Measurements from ENCODE around the gene FBXW8.

FBXW8 gene

DNA sequence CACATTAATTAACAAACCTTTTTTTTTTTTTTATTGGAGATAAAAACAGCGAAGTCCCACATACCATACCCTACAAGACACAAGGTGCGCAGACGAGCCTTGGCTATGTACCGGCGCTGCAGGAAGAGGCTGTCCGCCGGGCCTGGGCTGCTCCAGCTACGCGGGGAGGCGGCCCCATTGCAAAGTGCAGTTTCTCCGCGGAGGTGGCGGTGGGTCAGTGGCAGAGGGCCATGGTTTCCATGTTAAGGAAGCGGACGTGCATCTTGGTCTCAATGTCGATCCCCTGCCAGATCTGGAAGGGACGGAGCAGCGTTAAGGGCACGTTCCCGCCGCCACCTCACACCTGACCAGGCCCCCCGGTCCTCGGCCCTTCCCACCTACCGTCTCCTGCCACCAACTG is 128.2 kb downstream of the FBXW8 start:
- H3K4me1 ChIP-seq (ENCODE audit: insufficient read depth, low read length) = no peaks in the 10 kb centered on the region; the same call in 1 of the 2 replicates

DNA sequence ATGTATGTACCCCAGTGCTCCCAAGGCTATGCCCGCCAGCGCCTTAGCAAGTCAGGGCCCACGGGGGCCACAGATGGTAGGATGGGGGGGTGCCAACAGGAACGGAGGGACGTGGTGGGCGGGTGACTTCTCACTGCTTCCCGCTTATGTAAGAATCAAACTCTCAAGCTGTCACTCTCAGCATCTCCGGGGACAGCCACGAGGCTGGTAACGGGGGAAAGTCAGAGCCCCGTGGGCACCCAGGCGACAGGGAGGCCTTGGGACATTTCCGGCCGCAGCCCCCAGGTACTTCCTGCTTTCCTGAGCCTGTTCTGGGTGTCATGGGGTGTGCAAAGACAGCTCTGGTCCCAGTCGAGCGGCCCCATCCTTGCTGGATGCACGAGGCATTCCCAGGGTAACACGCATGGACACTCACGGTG is 129.2 kb downstream of the FBXW8 start:
- Histone ChIP-seq H3K36me3 (ENCODE audit: insufficient read depth, low read length) (no peaks in the 10 kb centered on the region), H3K4me1 (ENCODE audit: insufficient read depth, low read length) (peaks cover under 1% of the 10 kb centered on the region; the same call in 1 of the 2 replicates)

More for the DNA sequence above, 128.2 kb downstream of the FBXW8 start:
- Histone ChIP-seq H3K9me3 (ENCODE audit: control insufficient read depth, insufficient read depth, low read length) (no peaks in the 10 kb centered on the region), H3K36me3 (ENCODE audit: insufficient read depth, low read length) (no peaks in the 10 kb centered on the region), H3K9ac (ENCODE audit: low read depth, low read length) (no peak overlapping the region)

DNA sequence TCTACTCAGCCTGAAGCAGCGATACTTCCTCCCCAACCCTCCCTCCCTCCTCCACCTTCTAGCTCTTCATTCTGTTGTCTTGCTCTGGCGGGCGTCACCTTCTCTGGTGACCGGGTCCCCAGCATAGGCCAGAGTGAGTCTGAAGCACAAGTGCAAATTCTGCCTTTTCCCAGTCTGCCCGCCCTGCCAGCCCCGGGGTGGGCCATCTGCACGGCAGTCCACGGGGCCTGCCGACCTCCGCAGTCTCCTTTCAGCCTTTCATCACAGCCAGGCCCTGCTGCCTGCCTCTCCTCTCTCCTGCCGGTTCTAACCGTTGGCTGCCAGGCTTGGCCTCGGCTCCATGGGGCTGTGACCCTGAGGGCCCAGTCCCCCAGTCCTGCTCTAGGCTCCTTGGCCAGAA is 129.7 kb downstream of the FBXW8 start:
- Histone ChIP-seq H3K36me3 (ENCODE audit: insufficient read depth, low read length) (no peaks in the 10 kb centered on the region), H3K9ac (ENCODE audit: low read depth, low read length) (no peak overlapping the region), H3K4me1 (ENCODE audit: insufficient read depth, low read length) (peaks cover 7% of the 10 kb centered on the region), H3K9me3 (ENCODE audit: control insufficient read depth, insufficient read depth, low read length) (no peaks in the 10 kb centered on the region)

More for the DNA sequence above, 129.2 kb downstream of the FBXW8 start:
- H3K9me3 ChIP-seq (ENCODE audit: control insufficient read depth, insufficient read depth, low read length) = no peaks in the 10 kb centered on the region
- no peak overlapping the region for H3K9ac ChIP-seq (ENCODE audit: low read depth, low read length)

DNA sequence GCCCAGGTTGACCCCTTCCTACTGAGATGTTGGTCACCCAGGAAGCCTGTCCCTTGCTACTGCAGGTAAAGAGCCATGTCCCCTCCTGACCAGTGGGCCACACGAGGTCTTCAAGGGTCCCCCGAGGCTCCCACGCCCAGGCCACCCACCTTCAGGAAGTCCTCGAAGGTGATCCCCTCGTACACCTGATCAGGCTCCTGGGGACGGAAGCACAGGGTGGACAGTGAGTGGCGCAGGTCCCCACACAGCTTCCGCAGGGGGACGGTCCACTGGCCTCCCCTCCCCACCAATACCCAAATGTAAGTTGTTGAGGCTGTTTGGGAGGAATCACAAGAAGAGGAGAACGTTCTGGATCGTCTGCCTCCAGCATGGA is 131.0 kb downstream of the FBXW8 start:
- Histone ChIP-seq H3K4me1 (ENCODE audit: insufficient read depth, low read length) (peaks cover 13% of the 10 kb centered on the region), H3K9ac (ENCODE audit: low read depth, low read length) (no peak overlapping the region), H3K9me3 (ENCODE audit: control insufficient read depth, insufficient read depth, low read length) (no peaks in the 10 kb centered on the region), H3K36me3 (ENCODE audit: insufficient read depth, low read length) (no peaks in the 10 kb centered on the region)

DNA sequence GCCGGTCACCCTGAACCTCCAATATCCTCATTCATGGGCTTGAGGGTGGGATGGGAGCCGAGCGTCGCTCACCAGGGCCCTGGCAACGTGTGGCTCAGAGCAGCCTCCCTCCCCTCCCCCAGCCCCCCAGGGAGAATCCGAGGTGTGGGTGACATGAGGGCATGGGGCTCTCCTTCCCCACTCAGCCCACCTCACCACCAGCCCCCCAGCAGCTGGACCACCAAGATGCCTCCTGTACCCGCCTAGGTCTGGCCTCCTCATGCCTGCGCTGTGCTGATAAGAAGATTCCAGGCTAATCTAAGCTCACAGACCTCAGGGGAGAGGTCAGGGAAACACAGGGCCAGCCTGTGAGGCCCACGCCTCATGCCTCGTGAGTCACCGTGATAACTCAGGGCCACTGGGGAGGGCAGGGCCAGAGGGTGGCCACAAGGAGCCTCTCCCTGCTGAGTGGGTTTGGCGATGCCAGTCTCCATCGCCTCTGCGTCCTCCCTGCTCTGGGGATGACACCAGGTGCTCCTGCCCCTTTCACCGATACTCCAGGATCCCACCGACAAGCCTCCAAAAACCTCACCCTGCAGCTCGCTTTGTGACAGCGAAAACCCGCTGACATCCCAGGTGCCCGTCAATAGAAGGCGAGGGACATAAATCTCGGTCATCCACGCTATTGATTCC is 131.6 kb downstream of the FBXW8 start:
- H3K36me3 ChIP-seq (ENCODE audit: insufficient read depth, low read length) = no peaks in the 10 kb centered on the region
- no peaks in the 10 kb centered on the region for H3K9me3 ChIP-seq (ENCODE audit: control insufficient read depth, insufficient read depth, low read length)
- H3K9ac ChIP-seq (ENCODE audit: low read depth, low read length) = no peak overlapping the region
- H3K4me1 ChIP-seq (ENCODE audit: insufficient read depth, low read length) = peaks cover 13% of the 10 kb centered on the region

DNA sequence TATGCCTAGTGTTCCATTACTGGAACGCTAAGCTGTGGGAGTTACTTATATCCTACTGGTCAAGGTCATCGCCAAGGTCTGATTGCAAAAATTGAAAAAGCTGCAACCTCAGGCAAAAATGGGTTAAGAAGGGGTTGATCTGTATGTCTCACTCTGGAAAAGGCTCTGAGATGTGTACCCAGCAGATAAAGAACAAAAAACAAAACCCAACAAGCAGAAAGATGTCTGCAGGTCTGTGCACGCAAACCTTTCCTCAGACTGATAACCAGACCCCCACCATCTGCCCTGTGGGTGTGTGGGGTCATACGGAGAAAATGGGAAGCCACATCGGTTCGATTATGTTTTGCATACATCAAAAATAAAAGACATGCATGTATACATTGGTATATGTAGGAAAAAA is 132.1 kb downstream of the FBXW8 start:
- Histone ChIP-seq H3K9ac (ENCODE audit: low read depth, low read length) (no peak overlapping the region), H3K4me1 (ENCODE audit: insufficient read depth, low read length) (peaks cover 13% of the 10 kb centered on the region), H3K36me3 (ENCODE audit: insufficient read depth, low read length) (no peaks in the 10 kb centered on the region), H3K9me3 (ENCODE audit: control insufficient read depth, insufficient read depth, low read length) (no peaks in the 10 kb centered on the region)

DNA sequence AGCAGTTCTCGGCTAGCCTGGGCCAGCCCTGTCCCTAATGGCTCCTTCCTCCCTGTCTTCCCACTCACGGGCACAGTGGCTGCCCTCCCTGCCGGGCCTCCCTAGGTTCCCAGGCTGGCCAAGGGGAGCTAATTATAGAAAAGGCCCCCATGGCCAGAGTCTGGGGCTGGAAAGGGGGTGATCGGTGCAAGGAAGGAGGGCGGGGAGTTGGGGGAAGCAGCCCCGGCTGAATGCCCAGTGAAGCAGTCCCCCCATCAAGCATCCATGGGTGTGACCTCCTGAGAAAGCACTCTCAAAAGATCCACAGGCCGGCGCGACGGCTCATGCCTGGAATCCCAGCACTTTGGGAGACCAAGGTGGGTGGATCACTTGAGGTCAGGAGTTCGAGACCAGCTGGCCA is 133.6 kb downstream of the FBXW8 start:
- Histone ChIP-seq H3K9me3 (ENCODE audit: control insufficient read depth, insufficient read depth, low read length) (no peaks in the 10 kb centered on the region), H3K9ac (ENCODE audit: low read depth, low read length) (no peak overlapping the region), H3K36me3 (ENCODE audit: insufficient read depth, low read length) (no peaks in the 10 kb centered on the region), H3K4me1 (ENCODE audit: insufficient read depth, low read length) (peaks cover 17% of the 10 kb centered on the region)

DNA sequence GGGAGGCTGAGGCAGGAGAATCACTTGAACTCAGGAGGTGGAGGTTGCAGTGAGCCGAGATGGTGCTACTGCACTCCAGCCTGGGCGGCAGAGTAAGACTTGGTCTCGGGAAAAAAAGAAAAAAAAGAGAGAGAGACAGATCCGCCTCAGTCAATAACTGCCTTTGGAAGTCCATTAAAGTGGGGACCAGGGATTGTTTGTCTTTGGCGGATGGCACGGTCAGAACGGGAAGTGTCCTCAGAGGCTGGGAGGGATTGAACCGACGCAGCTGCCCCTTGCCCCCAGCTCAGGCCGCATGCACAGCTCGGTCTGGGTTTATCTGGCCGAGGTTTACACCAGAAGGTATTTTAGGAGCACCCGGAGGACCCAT is 134.0 kb downstream of the FBXW8 start:
- H3K4me1 ChIP-seq (ENCODE audit: insufficient read depth, low read length) = peaks cover 17% of the 10 kb centered on the region
- H3K9ac ChIP-seq (ENCODE audit: low read depth, low read length) = no peak overlapping the region
- no peaks in the 10 kb centered on the region for H3K36me3 ChIP-seq (ENCODE audit: insufficient read depth, low read length)

DNA sequence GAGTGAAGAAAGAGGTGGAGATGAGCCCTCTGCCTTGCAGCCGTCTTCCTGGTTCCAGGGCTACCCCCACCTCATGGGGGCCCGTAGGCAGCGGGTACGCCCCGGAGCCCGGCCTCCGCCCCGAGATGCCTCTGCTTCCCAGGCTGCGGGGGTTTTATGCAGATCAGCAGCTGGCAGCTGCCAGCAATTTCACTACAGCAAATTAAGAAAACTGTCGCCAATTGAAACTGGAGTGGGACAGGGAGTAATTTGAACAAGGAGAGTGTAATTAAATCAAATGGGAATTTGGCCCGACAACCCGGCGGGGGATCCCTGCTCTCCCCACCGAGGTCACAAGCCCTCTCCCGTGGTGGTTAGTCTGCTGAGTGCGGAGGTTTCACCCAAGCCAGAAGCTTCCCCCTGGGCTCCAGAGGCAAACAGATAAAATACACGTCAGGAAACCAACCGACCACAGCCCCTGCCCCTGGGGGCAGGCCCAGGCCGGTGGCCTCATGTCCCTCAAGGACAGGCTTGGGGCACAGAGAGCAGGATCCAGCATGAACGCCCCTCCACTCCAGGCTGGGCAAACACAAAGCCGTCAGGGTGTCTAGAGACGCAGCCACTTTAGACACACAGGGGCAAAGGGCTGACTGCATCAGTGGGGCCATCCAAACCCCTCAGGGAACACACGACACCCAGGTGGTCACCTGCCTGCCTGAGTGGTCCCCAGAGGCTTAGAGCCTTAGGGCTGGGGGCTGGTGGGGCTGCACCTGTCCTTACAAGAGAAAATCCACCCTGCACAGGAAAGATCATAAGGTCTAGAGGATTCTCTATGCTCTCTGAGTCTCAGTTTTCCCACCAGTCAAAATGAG is 134.6 kb downstream of the FBXW8 start:
- H3K9ac ChIP-seq (ENCODE audit: low read depth, low read length) = no peak overlapping the region; the same call in 1 of the 2 replicates
- no peaks in the 10 kb centered on the region for H3K36me3 ChIP-seq (ENCODE audit: insufficient read depth, low read length)
- no peaks in the 10 kb centered on the region for H3K9me3 ChIP-seq (ENCODE audit: control insufficient read depth, insufficient read depth, low read length)
- peaks cover 17% of the 10 kb centered on the region for H3K4me1 ChIP-seq (ENCODE audit: insufficient read depth, low read length)

More for the DNA sequence above, 134.0 kb downstream of the FBXW8 start:
- H3K9me3 ChIP-seq (ENCODE audit: control insufficient read depth, insufficient read depth, low read length) = no peaks in the 10 kb centered on the region

DNA sequence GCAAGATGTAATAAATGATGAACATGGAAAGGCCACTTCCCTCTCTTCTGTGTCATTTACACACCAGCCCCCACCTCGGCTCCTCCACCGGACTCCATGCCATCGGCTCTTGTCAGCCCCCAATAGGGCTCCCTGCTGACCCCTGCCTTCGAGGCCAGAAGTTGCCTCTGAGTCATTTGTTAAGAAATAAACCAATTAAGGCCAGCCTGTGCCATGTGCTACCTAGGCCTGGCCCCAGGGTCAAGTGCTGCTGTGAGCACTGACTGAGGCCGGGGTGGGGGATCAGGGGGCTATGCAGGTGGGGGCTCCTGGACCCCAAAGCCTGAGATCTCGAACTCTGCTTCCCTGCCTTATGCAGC is 135.2 kb downstream of the FBXW8 start:
- Histone ChIP-seq H3K4me1 (ENCODE audit: insufficient read depth, low read length) (peaks cover 17% of the 10 kb centered on the region), H3K36me3 (ENCODE audit: insufficient read depth, low read length) (no peaks in the 10 kb centered on the region), H3K9ac (ENCODE audit: low read depth, low read length) (no peak overlapping the region), H3K9me3 (ENCODE audit: control insufficient read depth, insufficient read depth, low read length) (no peaks in the 10 kb centered on the region)

DNA sequence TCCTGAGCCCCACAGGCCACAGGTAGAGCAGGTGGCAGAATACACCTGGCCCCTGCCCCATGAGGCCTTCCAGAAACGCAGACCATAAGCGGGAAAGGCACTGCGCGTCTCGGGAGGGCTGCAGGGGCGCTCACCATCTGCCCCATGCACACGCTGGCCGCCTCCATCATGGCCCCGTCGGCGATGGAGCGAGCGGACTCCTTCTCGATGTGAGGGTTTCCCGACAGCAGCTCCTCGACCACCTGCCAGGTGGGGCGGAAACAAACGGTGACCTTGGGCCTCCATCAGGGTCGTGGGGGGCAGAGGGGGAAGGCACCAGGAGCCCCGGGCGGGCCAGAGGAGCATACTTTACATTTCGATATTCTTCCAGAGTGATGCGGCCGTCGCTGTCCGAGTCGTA is 135.7 kb downstream of the FBXW8 start:
- no peaks in the 10 kb centered on the region for H3K36me3 ChIP-seq (ENCODE audit: insufficient read depth, low read length)
- no peak overlapping the region for H3K9ac ChIP-seq (ENCODE audit: low read depth, low read length)
- H3K4me1 ChIP-seq (ENCODE audit: insufficient read depth, low read length) = peaks cover 17% of the 10 kb centered on the region
- H3K9me3 ChIP-seq (ENCODE audit: control insufficient read depth, insufficient read depth, low read length) = no peaks in the 10 kb centered on the region

DNA sequence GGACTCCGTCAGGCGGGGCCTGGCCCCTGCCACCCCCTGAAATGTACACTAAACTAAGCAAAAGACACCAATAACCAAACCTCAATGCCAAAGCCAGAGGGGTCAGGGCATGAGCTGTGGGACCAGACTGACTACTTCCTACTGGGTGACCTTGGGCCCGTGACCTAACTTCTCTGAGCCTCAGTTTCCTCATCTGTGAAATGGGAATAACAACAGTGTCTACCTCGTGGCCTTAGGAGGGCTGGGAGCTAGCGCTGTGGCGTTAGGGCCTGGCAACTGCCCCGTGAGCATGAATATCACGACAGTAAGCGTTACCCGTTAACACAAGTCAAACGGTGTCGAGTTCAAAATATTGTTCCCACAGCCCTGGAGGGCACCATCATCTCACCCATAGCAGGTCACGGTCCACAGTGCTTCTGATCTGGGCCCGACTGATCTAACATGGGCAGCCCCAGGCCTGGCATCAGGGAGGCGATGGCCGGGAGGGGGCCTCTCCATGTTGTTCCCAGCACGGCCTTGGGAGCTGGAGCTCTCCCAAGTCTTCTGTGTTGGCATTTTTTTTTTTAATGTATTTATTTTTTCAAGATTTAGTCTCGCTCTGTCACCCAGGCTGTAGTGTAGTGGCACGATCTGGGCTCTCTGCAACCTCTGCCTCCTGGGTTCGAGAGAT is 136.2 kb downstream of the FBXW8 start:
- Histone ChIP-seq H3K4me1 (ENCODE audit: insufficient read depth, low read length) (peaks cover 17% of the 10 kb centered on the region), H3K36me3 (ENCODE audit: insufficient read depth, low read length) (no peaks in the 10 kb centered on the region), H3K9ac (ENCODE audit: low read depth, low read length) (no peak overlapping the region), H3K9me3 (ENCODE audit: control insufficient read depth, insufficient read depth, low read length) (no peaks in the 10 kb centered on the region)

DNA sequence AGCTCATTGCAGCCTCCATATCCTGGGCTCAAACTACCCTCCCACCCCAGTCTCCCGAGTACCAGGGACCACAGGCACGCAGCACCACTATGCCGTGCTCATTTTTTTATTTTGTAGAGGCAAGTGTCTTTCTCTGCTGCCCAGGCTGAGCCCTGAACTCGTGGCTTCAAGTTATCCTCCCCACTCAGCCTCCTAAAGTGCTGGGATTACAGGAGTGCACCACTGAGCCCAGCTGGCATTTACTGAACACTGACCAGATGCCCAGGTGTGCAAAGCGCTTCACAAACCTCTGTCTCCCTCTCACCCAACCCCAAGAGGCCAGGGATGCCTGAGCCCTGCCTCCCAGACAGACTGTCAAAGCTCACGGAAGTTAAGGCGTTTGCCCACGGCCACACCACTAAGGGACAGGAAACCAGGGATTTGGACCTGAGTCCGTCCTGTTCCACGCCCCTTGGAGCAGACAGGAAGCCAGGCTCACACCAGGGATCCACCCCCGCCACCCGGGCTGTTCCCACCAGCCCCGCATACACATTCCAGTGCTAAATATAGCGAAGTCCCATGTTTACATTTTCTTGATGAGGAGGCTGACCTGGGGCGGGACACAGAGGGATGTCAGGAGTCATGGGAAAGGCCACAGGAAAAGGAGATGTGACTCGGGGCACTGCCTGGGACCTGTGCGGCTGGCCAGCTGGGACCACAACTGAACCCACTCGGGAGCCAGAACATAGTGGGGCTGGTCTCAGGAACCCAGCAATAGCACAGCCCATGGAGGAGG is 137.2 kb downstream of the FBXW8 start:
- H3K4me1 ChIP-seq (ENCODE audit: insufficient read depth, low read length) = peaks cover 27% of the 10 kb centered on the region
- no peaks in the 10 kb centered on the region for H3K9me3 ChIP-seq (ENCODE audit: control insufficient read depth, insufficient read depth, low read length)
- H3K9ac ChIP-seq (ENCODE audit: low read depth, low read length) = no peak overlapping the region
- no peaks in the 10 kb centered on the region for H3K36me3 ChIP-seq (ENCODE audit: insufficient read depth, low read length)

DNA sequence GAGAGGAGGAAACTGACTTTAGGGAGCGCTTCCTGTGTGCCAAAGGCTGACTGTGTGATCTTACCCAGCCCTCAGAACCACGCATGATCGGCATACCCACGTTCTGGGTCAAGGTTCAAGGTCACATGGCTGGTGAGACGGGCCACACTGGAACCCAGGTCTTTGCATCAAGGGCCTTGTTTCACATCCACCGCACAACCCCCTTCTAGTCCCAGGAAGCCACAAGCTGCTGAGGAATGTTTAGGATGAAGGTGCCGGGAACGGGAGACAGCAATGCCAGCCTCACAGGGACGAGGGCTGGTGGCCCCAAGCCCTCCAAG is 137.8 kb downstream of the FBXW8 start:
- Histone ChIP-seq H3K36me3 (ENCODE audit: insufficient read depth, low read length) (no peaks in the 10 kb centered on the region), H3K9ac (ENCODE audit: low read depth, low read length) (no peak overlapping the region), H3K9me3 (ENCODE audit: control insufficient read depth, insufficient read depth, low read length) (no peaks in the 10 kb centered on the region), H3K4me1 (ENCODE audit: insufficient read depth, low read length) (peaks cover 31% of the 10 kb centered on the region)

All from ES-I3 (cell line).